Activated T-helper 1 cell treated with Interleukin-2 at 50 U/mL for 16 hours (primary cell): ENCODE measurements around the gene FH.

Experiments used
- DNase-seq: peaks from one replicate; pipeline ENCODE4 v3.0.0-alpha.2; 2020; ENCODE audit warnings: low read depth

FH gene

DNA sequence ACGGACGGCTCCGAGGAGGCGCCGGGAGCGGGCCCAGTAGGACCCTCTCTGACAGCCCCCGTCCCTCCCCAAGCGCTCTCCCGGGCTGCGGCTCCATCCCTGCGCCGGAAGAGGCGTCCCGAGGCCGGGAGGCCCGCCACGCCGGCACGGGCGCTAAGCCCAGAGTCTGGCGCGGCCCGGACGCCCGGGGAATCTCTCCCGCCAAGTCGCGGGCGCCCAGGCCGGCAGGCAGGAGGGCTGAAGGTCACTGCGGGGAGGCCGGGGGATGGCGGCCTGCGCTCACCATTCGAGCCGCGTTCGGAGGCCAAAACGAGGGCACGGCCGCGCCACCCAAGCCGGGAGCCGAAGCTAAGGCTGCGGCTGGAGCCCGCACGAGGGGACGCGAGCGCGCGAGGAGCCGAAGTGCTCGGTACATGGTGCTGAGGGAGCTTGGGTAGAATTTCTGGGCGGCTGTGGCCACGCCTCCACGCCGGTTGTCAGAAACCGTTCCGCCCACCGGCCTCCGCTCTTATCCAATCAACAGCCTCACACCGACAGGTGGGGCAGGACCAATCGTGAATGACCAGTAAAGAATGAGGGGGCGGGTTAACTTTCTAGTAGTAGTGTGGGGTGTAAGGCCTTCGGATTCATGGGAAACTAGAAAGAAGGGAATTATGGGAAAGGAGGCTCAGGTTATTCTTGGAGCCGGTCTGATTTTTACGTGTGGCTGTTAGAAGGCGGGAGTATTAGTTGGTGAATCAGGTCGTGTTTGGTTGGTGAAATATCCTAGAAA is at the start of gene FH:
Gene FH (minus strand): TSS at position 448 of the 772 bp plus-strand sequence. CDS start 33 bp downstream, at position 415.
- peak; percentile 87 for DNase-seq

- no peak for DNase-seq
Observed at GRCh38 chr1:241560849-241561187, 41.3 kb upstream of the FH start.

DNA sequence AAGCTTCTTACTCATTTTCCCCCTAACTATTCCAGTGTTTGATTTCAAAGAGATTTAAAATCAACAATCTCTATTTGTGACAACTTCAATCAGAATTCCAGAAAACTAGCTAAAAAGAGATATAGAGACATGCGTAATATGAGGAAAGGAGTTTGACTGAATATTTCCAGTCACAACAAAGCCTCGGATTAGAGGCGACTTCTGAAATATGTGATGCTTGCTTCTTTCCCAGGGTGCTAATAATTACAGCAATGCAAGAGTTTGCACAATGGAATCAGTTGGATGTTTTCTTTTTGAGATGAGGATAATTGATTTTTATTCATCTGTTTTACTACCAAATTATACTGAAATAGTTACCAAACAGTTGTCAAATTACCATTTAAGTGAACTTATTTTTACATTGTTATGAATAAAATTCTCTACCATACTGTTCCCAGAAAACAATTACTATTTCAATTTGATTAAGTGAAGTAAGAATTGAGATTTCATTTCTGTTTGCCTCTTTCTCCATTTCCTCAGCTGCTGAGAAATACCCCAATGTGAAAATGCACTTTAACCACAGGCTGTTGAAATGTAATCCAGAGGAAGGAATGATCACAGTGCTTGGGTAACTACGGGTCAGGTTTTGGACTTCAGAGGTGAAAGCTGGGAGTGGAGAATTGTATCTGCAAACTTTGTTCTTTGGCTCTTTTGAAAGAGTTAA is 40.7 kb upstream of the FH start:
- DNase-seq, result no peak

DNA sequence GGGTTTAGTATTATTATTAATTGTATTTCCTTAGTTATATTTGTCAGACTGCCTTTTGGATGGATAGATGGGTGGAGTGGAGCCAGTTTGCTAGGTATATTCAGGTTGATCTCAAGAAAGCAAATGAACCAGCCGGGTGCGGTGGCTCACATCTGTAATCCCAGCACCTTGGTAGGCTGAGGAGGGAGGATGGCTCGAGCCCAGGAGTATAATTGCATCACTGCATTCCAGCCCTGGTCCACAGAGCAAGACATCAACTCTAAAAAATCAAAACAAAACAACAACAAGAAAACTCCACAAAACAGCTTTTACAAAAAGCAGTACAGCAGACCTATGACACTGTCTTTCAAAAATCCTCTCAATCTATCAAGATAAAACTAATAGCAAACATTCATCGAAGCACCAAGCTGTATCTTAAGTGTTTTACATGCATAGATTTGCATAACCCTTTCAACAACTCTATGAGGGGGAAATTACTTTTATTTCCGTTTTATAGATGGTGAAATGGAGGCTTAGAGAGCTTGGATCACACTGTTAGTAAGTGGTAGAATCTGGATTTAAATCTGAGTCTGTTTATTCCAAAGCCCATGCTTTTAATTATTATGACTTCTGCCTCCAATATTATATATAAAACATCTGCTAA is 38.1 kb upstream of the FH start:
- no peak for DNase-seq

DNA sequence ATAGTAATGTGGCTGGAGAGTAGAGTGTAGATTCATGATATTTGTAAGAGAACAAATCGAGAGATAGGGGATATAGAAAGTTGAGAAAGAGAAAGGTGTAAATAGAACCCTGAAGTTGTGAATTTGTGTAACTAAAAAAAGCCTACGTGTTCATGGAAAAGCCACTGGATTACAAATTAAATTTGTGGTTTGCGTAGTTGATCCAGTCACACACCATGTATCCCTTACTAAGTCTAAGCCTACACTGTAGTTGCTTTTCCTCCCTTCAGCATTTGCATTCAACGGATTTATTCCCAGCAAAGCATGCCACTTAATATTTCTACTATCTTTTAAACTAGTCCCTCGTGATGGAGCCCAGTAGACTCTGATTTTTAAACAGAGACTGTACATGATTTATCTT is 37.5 kb upstream of the FH start:
- DNase-seq, result no peak

DNA sequence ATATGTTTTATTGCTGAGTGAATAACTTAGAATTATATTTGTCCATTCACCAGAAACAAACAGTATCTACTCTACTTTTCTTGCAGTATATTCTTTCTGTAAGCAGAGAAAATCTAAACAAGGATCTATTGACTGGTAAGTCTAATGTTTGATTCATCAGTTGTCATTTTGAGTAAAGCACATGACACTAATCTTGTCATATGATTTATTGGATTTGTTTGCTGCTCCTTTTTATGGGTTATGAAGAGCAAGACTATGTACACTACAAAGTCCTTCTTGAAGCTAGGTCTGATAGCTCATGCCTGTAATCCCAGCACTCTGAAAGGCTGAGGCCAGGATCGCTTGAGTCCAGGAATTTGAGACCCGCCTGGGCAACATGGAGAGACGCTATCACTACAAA is 36.0 kb upstream of the FH start:
- no peak for DNase-seq

GRCh38 chr1:241553886-241554592 is 34.5 kb upstream of the FH start:
- no peak for DNase-seq

- DNase-seq, result no peak
Observed at GRCh38 chr1:241551759-241552638, 32.4 kb upstream of the FH start.

DNA sequence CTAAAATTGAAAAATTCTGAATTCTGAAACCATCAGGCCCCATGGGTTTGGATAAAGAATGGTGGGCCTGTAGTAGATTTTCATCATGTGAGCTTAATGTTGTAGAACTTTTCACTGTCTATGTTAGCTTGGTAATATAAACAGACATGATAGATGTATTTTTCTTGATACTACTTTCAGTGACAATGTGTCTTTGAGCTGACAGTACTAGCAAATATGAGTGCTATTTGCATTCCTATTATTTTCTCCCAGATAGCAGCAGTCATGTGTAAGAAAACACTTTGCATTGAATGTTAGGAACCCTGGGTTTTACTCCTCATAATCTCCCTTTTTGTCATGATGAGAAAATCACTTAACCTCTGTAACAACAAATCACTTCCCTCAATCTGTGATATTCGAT is 30.8 kb upstream of the FH start:
- no peak for DNase-seq

DNA sequence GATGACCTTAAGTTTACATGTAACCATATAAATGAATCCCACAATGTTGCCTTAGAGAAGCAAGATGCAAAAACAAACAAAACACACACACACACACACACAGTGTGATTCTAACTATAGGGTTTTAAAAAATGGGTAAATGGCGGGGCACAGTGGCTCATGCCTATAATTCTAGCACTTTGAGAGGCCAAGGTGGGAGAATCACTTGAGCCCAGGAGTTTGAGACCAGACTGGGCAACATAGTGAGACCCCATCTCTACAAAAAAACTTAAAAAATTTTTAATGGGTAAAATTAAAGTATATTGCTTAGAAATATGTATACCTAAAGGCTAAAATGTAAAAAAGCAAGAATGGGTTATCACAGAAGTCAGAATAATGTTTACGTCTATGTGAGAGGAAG is 28.5 kb upstream of the FH start:
- DNase-seq, result no peak

DNA sequence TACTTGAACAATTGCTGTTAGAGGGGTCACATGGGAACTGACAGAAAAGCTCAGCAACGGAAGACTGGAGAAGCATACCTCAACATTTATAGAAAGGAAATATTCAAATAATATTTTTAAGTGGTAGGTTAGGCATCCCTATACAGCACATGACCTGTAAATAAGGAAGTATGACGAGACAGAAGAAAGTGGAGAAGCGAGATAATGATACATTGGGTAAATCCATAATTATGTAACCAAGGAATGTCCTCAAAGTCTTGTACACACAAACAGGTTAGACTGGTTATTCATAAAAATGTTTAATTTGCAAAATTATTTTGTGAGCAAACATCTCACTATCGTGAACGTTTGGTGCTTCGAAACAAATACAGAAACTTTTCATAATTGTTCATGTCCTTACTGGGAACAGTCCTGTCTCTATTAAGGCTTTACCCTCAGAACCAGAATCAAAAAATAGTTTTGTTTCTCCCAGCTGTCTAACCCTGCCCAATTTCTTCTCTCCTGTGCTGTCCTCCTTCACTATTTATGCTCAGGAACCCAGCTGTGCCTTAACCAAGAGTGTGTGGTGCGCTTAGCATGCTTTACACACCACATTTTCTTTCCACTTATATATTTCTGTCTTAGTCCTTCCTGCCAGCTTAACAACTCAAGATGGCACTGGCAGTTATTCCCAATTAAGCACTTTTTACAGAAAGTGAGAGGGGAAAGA is 22.8 kb upstream of the FH start:
- DNase-seq, result no peak

DNA sequence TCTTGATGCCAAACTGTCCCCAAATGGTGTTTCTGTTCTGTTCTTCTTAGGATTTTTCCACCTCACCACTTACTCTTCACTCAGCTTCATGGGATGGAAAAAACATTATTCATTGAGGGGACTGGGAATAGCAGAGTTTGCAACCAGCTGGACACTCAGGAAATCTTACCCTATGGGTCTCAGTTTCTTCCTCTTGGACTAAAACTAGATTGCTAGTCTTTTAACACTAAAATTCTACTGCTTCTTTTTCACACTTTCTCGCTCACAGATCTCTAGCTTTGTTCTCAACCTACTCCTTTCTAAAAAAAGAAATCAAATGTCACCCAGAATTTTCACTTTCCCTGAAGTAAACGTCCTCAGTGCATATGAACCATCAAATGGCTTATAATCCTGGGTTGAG is 17.4 kb upstream of the FH start:
- no peak for DNase-seq

- no peak for DNase-seq
Observed at GRCh38 chr1:241536304-241536703, 16.7 kb upstream of the FH start.

- DNase-seq, result no peak
Observed at GRCh38 chr1:241533326-241534115, 14.0 kb upstream of the FH start.

GRCh38 chr1:241532864-241533263 is 13.3 kb upstream of the FH start:
- no peak for DNase-seq

GRCh38 chr1:241532162-241532531 is 12.6 kb upstream of the FH start, which contains the start of gene KMO:
Gene KMO (plus strand): TSS chr1:241532378. CDS start chr1:241532445, 67 bp downstream.
- DNase-seq, result no peak

GRCh38 chr1:241531195-241532161 is 11.9 kb upstream of the FH start:
- no peak for DNase-seq

DNA sequence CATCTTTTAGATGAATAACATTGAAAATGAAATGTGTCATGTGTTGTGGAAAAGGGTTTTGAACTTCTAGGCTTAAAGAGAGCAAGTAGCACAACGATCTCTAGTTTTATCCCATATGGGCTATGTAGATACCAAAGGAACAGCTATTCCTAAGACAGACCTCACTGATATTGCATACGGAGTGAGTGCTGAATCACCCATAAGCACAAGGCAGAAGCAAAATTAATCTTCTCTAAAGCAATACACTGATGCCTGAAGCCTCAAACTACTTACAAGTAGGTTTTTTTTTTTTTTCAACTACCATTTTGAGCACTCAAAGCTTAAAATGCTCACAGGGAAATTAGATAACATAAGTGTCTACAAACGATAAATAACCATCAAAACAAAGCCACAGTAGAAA is 7.6 kb upstream of the FH start:
- no peak for DNase-seq

- DNase-seq, result no peak
Observed at GRCh38 chr1:241525026-241525425, 5.5 kb upstream of the FH start.
